ENCODE data around the gene AKAP13. TPM values are rescaled to one million over a fixed set of nuclear protein-coding genes. Genes with fewer than 3 reads are reported as not detected.

Gene AKAP13
- total and polyA plus RNA-seq, 2 of the 8 experiments (the other 6 are each of a cell fraction or from before 2014, with no cell fraction given), result 14.0 to 46.2 TPM

- FAIRE-seq, result no peak
- H3K9ac ChIP-seq (replicated peaks in 1 of 4; ENCODE audit: extremely low read depth in 1 of 4, low read depth in 3 of 4, low read length in 3 of 4), result no peak overlapping the region
- no peak overlapping the region for H4K91ac ChIP-seq (replicated peaks; ENCODE audit: insufficient read length, low read length)
- 93% methylated on average over 4 of the region's 4 CpGs; no CpG with 5 or more reads in 1 of the 2 experiments for WGBS, 2 experiments (ENCODE audit: extremely low coverage in 1 of 2, insufficient coverage in 1 of 2, insufficient read length in 1 of 2, insufficient replicate concordance in 2 of 2, low coverage in 1 of 2, low lambda C conversion rate in 2 of 2, missing lambda C conversion rate in 1 of 2)
- no peaks in the 10 kb centered on the region for H3K9me3 ChIP-seq (ENCODE audit: insufficient read depth in 2 of 2, low read depth in 1 of 2, low read length in 1 of 2)
- H2AFZ ChIP-seq (ENCODE audit: low read length), result no peak overlapping the region
- H3K79me2 ChIP-seq (ENCODE audit: control insufficient read depth in 1 of 2, insufficient read depth in 2 of 2, low read length in 2 of 2), result no peaks in the 10 kb centered on the region
- POLR2A ChIA-PET (ENCODE audit: partially characterized antibody), result no interaction called here
- no peak overlapping the region for H2AK5ac ChIP-seq (ENCODE audit: low read depth, low read length)
- no peak overlapping the region for H3K4me3 ChIP-seq (ENCODE audit: extremely low read depth in 1 of 4, insufficient read depth in 2 of 4, low read depth in 3 of 4, low read length in 4 of 4)
- no peak overlapping the region for H3K4me2 ChIP-seq (ENCODE audit: insufficient read depth in 1 of 2, low read depth in 2 of 2, low read length in 2 of 2)
- H3K4me1 ChIP-seq (replicated peaks in 1 of 4; ENCODE audit: control insufficient read depth in 3 of 4, insufficient read depth in 4 of 4, low read length in 3 of 4), result no peaks in the 10 kb centered on the region; a peak in 1 of 7 replicates
- H2BK15ac ChIP-seq (ENCODE audit: low read length), result no peak overlapping the region
- H3K18ac ChIP-seq (ENCODE audit: extremely low read depth, low read length), result no peak overlapping the region
- no peak overlapping the region for H3K56ac ChIP-seq (replicated peaks; ENCODE audit: insufficient read length, low read depth, low read length)
- DNase-seq (ENCODE audit: low read depth in 1 of 2, low spot score in 2 of 2), result no peak
- H3K27ac ChIP-seq (ENCODE audit: low read depth, low read length), result no peak overlapping the region
- no peaks in the 10 kb centered on the region for H3K27me3 ChIP-seq (replicated peaks in 1 of 4; ENCODE audit: control insufficient read depth in 3 of 4, extremely low read depth in 1 of 4, insufficient read depth in 3 of 4, low read length in 3 of 4)
- peaks cover 2% of the 10 kb centered on the region for H3K23me2 ChIP-seq (ENCODE audit: low read depth, low read length)
- H3K36me3 ChIP-seq (ENCODE audit: control insufficient read depth in 2 of 4, insufficient read depth in 4 of 4, low read length in 3 of 4), result no peaks in the 10 kb centered on the region
- H3K4ac ChIP-seq (replicated peaks; ENCODE audit: insufficient read length, low read depth, low read length), result no peak overlapping the region
- H2BK120ac ChIP-seq (replicated peaks; ENCODE audit: low read depth, low read length), result no peak overlapping the region
- H4K8ac ChIP-seq (ENCODE audit: extremely low read depth, insufficient read depth, low read length), result no peak overlapping the region
- TF ChIP-seq RNF2 (IDR thresholded peaks at IDR 0.05; ENCODE audit: borderline replicate concordance, low read depth, low read length, missing control alignments, poor library complexity, severe bottlenecking), result no peak
- no peak overlapping the region for H4K5ac ChIP-seq (ENCODE audit: insufficient read length, low read depth, low read length)
- H3K23ac ChIP-seq (ENCODE audit: insufficient read length), result no peak overlapping the region
- no peak overlapping the region for H2BK12ac ChIP-seq (ENCODE audit: low read depth, low read length)
- no peaks in the 10 kb centered on the region for H4K20me1 ChIP-seq (replicated peaks in 1 of 2; ENCODE audit: control insufficient read depth in 1 of 2, insufficient read depth in 2 of 2, low read length in 2 of 2)
- CTCF ChIA-PET (ENCODE audit: partially characterized antibody), result interaction anchor here (1.1 to 1.5 kb wide), 2 partner anchors 10 to 13 kb away, joined by 3 read pairs; no protein-coding TSS in a partner anchor
- H2BK5ac ChIP-seq (ENCODE audit: low read depth, low read length), result no peak overlapping the region
- no peak overlapping the region for H3K14ac ChIP-seq (ENCODE audit: insufficient read length)
- no peaks in the 10 kb centered on the region for H3K79me1 ChIP-seq (ENCODE audit: low read depth, low read length)
- no peak overlapping the region for H2BK20ac ChIP-seq (ENCODE audit: low read length)
Measured at GRCh38 chr15:85374831-85375230, 5.6 kb upstream of the AKAP13 start.

Data from H1 (cell line).